Testis (tissue), 3 donors: ENCODE data around the gene MPPED1. TPM values are rescaled to one million over a fixed set of nuclear protein-coding genes. Genes with fewer than 3 reads are reported as not detected.

ENCODE experiments used
- DNase-seq: peaks from one replicate; pipeline ENCODE4 v3.0.0-alpha.2; 2019
- H3K27ac ChIP-seq, 2 donors: fragments of 200-600 bp; sonication (generic); one replicate each; pipeline ENCODE4 v1.5.1; 2019
- H3K27me3 ChIP-seq: fragments of 200-600 bp; sonication (generic); one replicate; pipeline ENCODE4 v1.5.1; 2019
- H3K36me3 ChIP-seq: fragments of 200-600 bp; sonication (generic); one replicate; pipeline ENCODE4 v1.5.1; 2017; ENCODE audit warnings: low read depth; ENCODE audit errors: missing control alignments
- H3K4me1 ChIP-seq: fragments of 200-600 bp; sonication (generic); one replicate; pipeline ENCODE4 v1.5.1; 2019
- H3K4me3 ChIP-seq, 2 donors: fragments of 200-600 bp; sonication (generic); one replicate each; pipeline ENCODE4 v1.5.1; 2017 to 2019
- H3K9me3 ChIP-seq: fragments of 200-600 bp; sonication (generic); one replicate; pipeline ENCODE4 v1.5.1; 2017
- CTCF ChIP-seq, 3 experiments: fragments of 450-650 bp in 2 of 3; fragments of 200-600 bp in 1 of 3; sonication (generic) in 1 of 3; IDR thresholded peaks; one replicate each; pipeline ENCODE4 v1.5.1; 2016 to 2019; ENCODE audit warnings: antibody characterized with exemption in 3 of 3, mild to moderate bottlenecking in 2 of 3, moderate library complexity in 1 of 3
- POLR2A ChIP-seq: fragments of 450-650 bp; IDR thresholded peaks from one replicate; pipeline ENCODE4 v1.6.1; 2017; ENCODE audit warnings: antibody characterized with exemption, mild to moderate bottlenecking, moderate library complexity
- WGBS, 2 donors: methylation state at CpG; one replicate each; pipeline ENCODE4 v1.1.5; 2018; 5-methylcytosine and 5-hydroxymethylcytosine counted together
- intact Hi-C: fragments of 100-400 bp; cut with DNase I; formaldehyde crosslinking; loops from one replicate; pipeline ENCODE4 v1.15.1; 2023; ENCODE audit warnings: low total_unique reads
- polyA plus RNA-seq: library from polyadenylated mRNA; stranded (reverse); fragments of 350-450 nt; fragmentation: Illumina TruSeq; extraction: RNeasy Lipid Tissue Mini Kit (QIAGEN cat#74804); gene quantifications from one replicate; pipeline ENCODE4 v1.2.3, GENCODE V29; 2014; ENCODE audit warnings: low read depth, low replicate concordance; ENCODE audit not compliant: insufficient read depth
- total RNA-seq, 2 donors: library from RNA; depleted of rRNA; stranded (reverse); fragments of >200 nt; gene quantifications; one replicate each; pipeline ENCODE4 v1.2.3, GENCODE V29; 2016

Gene MPPED1
- total and polyA plus RNA-seq, 3 donors from 2014 or later, result 1.3 to 5.9 (median 4.1) TPM

- no peak for DNase-seq
- Histone ChIP-seq H3K4me1 (peaks cover 4% of the 10 kb centered on the region), H3K4me3 (no peak overlapping the region), H3K9me3 (no peaks in the 10 kb centered on the region), H3K27me3 (no peaks in the 10 kb centered on the region), H3K27ac (no peak overlapping the region), H3K36me3 (no peaks in the 10 kb centered on the region)
- TF ChIP-seq POLR2A (no peak), CTCF (IDR thresholded peaks at IDR 0.05) (no peak)
- intact Hi-C loops, result no loop called here
- WGBS, 2 donors, result 83 to 91% methylated on average over 2 of the region's 2 CpGs
These were observed 3.8 kb upstream of the MPPED1 start for GRCh38 chr22:43408009-43408408.

DNA sequence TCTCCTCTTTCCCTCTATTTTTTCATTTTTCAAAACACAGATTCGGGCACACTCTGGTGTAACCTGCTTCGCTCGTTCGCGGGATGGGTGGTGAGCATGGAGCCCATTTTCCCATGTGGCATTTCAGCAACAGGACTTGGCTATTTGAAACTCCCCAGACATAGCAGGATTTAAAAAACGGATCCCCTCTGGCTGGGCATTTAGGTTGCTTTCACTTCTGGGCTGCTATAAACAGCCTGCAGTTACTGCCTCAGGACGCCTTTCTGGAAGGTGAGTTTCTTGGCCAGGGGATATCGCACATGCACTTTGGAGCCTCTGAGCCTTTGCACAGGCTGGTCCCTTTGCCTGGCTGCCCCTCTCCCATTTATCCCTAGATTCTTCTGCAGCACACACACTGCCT is 2.8 kb upstream of the MPPED1 start:
- 89 to 95% methylated on average over 8 of the region's 8 CpGs for WGBS, 2 donors
- no peaks in the 10 kb centered on the region for H3K27me3 ChIP-seq
- TF ChIP-seq POLR2A, result no peak

GRCh38 chr22:43409800-43410199 is 2.0 kb upstream of the MPPED1 start:
- WGBS, 2 donors, result 75 to 82% methylated on average over 4 of the region's 4 CpGs
- Histone ChIP-seq H3K4me3 (no peak overlapping the region), H3K27me3 (no peaks in the 10 kb centered on the region), H3K4me1 (peaks cover 4% of the 10 kb centered on the region), H3K9me3 (no peaks in the 10 kb centered on the region), H3K27ac (no peak overlapping the region), H3K36me3 (no peaks in the 10 kb centered on the region)
- intact Hi-C loops, result no loop called here
- TF ChIP-seq POLR2A (no peak), CTCF (IDR thresholded peaks at IDR 0.05) (no peak)
- no peak for DNase-seq

More for the DNA sequence above, 2.8 kb upstream of the MPPED1 start:
- H3K27ac ChIP-seq, result no peak overlapping the region
- no peaks in the 10 kb centered on the region for H3K9me3 ChIP-seq
- no peak overlapping the region for H3K4me3 ChIP-seq
- no peaks in the 10 kb centered on the region for H3K36me3 ChIP-seq
- peaks cover 4% of the 10 kb centered on the region for H3K4me1 ChIP-seq
- intact Hi-C loops, result no loop called here
- no peak for DNase-seq

GRCh38 chr22:43411040-43411868 is 560 bp upstream of the MPPED1 start:
- Histone ChIP-seq H3K27me3 (no peaks in the 10 kb centered on the region), H3K36me3 (no peaks in the 10 kb centered on the region), H3K4me1 (peaks cover 4% of the 10 kb centered on the region), H3K27ac (no peak overlapping the region), H3K4me3 (no peak overlapping the region), H3K9me3 (no peaks in the 10 kb centered on the region)
- no peak for DNase-seq
- 20 to 45% methylated on average over 1 to 24 of the region's 83 CpGs for WGBS, 2 donors
- intact Hi-C loops, result no loop called here
- TF ChIP-seq CTCF (IDR thresholded peaks at IDR 0.05) (no peak), POLR2A (no peak)

- Histone ChIP-seq H3K4me3 (peak overlapping the region in 1 of 2 donors; percentile 44), H3K4me1 (peaks cover 4% of the 10 kb centered on the region), H3K27me3 (no peaks in the 10 kb centered on the region), H3K36me3 (no peaks in the 10 kb centered on the region), H3K27ac (no peak overlapping the region), H3K9me3 (no peaks in the 10 kb centered on the region)
- intact Hi-C loops, result no loop called here
- DNase-seq, result peak; percentile 24
- TF ChIP-seq CTCF (IDR thresholded peaks at IDR 0.05), result no peak
- 42 to 43% methylated on average over 24 to 26 of the region's 26 CpGs for WGBS, 2 donors
These were observed 1.3 kb downstream of the MPPED1 start for GRCh38 chr22:43412808-43413795.
